ENCODE data around the gene PRR16. TPM values are rescaled to one million over a fixed set of nuclear protein-coding genes. Genes with fewer than 3 reads are reported as not detected.

Gene PRR16
- total and polyA plus RNA-seq, 2 experiments from 2014 or later = 1.0 to 1.7 TPM

- TF ChIP-seq ZNF462 (CRISPR knock-in tag; IDR thresholded peaks at IDR 0.05) (no peak), CTCF (conservative IDR thresholded peaks at IDR 0.05; ENCODE audit: low read depth in 2 of 2) (no peak), NANOG (IDR thresholded peaks at IDR 0.05; ENCODE audit: borderline replicate concordance) (no peak), POLR2AphosphoS5 (IDR thresholded peaks at IDR 0.05; ENCODE audit: low read depth) (no peak), EZH2phosphoT487 (IDR thresholded peaks at IDR 0.05; ENCODE audit: unreplicated experiment) (no peak)
These were observed 957 bp upstream of the PRR16 start (continued) for GRCh38 chr5:120463006-120463680.

Measured in GM23338 (cell line).